Stimulated activated CD4-positive, alpha-beta T cell treated with anti-CD3 and anti-CD28 coated beads, Interleukin-12 subunit alpha, Interleukin-12 subunit beta, amount 100 ng/mL, for 48 hours (primary cell): ENCODE data around the gene HCST.

Experiments used
- DNase-seq, 3 donors: peaks; one replicate each; pipeline ENCODE4 v3.0.0-alpha.2; 2020; ENCODE audit warnings: low read depth in 2 of 3, low spot score in 1 of 3

HCST gene

GRCh38 chr19:35901854-35902661 is at the start of gene HCST:
Gene HCST, plus strand, starts transcription at chr19:35902529. Its CDS starts 65 bp downstream, at chr19:35902594.
- no peak for DNase-seq

- DNase-seq = no peak
Measured at GRCh38 chr19:35853038-35853756, 49.1 kb upstream of the HCST start.

DNA sequence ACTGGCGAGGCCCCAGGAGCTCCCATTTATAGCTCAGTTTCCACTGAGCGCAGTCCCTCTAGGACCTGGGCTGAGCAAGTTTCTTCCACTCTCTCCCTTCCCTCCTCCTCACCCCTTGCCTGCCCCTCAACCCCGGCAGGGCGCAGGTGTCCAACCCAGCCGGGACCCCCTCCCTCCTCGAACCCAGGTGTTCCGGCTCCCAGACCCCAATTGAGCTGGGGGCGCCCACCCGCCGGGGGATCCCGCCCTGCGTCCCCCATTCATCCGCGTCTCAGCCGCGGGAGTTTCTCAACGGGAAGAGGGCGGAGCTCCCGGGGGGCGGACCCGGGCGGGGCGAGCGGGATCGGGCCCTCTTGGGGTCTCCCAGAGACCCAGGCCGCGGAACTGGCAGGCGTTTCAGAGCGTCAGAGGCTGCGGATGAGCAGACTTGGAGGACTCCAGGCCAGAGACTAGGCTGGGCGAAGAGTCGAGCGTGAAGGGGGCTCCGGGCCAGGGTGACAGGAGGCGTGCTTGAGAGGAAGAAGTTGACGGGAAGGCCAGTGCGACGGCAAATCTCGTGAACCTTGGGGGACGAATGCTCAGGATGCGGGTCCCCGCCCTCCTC is 45.7 kb upstream of the HCST start, which contains the start of gene KIRREL2:
KIRREL2 (plus strand) TSS at position 366 of the 604 bp plus-strand sequence; CDS start at position 575, 209 bp downstream.
- no peak for DNase-seq

DNA sequence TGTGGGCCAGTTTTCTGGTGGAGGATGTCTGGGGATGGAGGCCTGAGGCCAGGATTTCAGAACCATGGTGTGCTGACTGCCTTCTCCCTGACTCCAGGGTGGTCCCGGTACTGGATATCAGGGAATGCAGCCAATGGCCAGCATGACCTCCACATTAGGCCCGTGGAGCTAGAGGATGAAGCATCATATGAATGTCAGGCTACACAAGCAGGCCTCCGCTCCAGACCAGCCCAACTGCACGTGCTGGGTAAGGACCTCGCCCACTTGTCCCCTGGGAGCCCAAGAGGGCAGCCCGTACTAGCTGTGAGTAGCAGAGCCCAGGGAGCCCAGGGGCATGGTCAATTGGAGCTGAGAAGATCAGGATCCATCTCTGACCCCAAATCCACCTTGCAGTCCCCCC is 44.0 kb upstream of the HCST start:
- no peak for DNase-seq

DNA sequence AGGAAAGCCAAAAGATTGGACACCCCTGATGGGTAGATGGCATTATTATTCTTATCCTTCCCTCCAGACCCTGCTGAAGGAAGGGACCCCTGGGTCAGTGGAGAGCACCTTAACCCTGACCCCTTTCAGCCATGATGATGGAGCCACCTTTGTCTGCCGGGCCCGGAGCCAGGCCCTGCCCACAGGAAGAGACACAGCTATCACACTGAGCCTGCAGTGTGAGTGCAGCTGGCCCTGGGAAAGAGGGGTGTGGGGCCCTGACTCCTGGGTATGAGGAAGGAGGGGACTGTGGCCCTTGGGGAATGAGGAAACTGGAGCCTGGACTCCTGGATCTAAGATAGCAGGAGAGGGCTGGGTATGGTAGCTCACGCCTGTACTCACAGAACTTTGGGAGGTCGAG is 42.9 kb upstream of the HCST start:
- DNase-seq = no peak

GRCh38 chr19:35860436-35860817 is 41.9 kb upstream of the HCST start:
- no peak for DNase-seq

DNA sequence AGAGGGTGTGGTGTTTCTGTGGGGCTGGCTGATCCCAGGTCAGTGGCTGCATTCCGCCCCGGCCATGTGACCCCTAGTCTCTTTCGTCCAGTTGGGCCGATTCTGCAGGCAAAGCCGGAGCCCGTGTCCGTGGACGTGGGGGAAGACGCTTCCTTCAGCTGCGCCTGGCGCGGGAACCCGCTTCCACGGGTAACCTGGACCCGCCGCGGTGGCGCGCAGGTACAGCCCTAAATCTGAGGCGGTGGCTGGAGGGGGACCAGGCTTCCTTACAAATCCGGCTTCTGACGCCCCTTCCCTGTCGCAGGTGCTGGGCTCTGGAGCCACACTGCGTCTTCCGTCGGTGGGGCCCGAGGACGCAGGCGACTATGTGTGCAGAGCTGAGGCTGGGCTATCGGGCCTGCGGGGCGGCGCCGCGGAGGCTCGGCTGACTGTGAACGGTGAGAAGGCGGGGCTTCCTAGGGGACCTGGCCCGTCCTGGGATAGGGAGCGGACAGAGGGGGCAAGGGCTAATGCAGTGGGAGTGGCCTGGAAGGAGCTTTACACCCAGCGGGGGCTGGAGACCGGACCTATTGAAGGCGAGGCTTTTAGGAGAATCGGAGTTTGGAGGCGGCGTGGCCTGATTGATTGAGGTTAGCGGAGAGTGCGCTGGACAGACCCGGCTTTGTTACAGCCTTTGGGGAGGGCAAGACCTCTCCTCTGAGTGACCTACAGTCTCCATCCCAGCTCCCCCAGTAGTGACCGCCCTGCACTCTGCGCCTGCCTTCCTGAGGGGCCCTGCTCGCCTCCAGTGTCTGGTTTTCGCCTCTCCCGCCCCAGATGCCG is 41.3 kb upstream of the HCST start:
- DNase-seq = no peak

DNA sequence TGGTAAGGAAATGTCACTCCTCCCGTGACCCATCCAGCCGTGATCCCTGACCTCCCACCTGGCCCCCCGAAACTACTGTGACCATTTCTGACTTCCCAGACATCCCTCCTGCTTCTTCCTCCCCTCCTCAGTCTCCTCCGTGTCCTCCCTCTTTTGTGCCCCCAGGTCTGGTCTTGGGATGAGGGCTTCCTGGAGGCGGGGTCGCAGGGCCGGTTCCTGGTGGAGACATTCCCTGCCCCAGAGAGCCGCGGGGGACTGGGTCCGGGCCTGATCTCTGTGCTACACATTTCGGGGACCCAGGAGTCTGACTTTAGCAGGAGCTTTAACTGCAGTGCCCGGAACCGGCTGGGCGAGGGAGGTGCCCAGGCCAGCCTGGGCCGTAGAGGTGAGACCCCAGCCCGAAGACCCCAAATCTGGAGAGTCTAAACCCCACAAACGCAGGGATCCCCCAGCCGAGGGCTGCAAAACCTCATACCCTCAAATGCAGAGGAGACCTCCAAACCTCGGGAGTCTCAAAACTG is 40.6 kb upstream of the HCST start:
- no peak for DNase-seq

DNA sequence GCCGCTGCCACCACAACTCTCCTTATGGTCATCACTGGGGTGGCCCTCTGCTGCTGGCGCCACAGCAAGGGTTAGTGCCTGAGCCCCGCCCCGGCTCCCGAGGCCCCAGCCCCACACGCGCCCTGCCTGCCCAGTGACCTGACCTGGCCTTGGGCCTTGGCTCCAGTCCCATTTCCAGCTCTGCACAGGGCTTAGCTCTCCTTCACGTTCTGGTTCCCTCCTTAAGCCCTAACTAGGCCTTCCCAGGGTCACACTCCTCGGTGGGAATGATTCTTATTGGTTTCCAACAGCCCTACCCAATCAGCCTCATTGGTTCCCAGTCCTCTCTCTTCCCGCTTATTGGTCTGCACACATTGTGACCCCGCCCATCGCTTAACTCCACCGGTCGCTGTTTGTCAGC is 39.8 kb upstream of the HCST start:
- DNase-seq = no peak

GRCh38 chr19:35863018-35863417 is 39.3 kb upstream of the HCST start:
- no peak for DNase-seq

- DNase-seq = peak in 2 of 3 donors; percentile 46 to 71
Measured at GRCh38 chr19:35868172-35868822, 34.0 kb upstream of the HCST start, which contains the start of gene APLP1. Gene APLP1, plus strand, starts transcription at chr19:35868574. Its CDS starts 63 bp downstream, at chr19:35868637.

DNA sequence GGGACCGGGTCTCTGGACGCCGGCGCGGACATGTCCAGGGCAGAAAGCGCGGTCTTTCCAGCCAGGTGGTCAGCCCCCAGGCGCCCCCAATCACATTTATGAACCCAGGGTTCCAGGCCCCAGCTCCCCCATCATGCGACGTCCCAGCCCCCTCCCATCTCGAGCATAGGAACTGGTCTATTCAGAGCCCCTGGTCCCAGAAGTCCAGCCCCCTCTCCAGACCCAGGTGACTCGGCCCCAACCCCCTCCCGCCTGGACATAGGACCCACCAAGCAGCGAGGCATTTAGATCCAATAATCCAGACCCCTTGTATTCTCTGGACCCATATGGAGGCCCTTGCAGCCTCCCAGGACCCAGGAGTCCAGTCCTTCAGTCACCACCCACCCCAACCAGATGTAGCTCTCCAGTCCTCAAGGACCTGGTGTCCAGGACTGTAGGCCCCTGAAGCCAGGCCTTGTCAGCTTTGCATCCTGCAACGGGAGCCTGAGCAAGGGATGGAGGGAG is 33.5 kb upstream of the HCST start:
- no peak for DNase-seq

DNA sequence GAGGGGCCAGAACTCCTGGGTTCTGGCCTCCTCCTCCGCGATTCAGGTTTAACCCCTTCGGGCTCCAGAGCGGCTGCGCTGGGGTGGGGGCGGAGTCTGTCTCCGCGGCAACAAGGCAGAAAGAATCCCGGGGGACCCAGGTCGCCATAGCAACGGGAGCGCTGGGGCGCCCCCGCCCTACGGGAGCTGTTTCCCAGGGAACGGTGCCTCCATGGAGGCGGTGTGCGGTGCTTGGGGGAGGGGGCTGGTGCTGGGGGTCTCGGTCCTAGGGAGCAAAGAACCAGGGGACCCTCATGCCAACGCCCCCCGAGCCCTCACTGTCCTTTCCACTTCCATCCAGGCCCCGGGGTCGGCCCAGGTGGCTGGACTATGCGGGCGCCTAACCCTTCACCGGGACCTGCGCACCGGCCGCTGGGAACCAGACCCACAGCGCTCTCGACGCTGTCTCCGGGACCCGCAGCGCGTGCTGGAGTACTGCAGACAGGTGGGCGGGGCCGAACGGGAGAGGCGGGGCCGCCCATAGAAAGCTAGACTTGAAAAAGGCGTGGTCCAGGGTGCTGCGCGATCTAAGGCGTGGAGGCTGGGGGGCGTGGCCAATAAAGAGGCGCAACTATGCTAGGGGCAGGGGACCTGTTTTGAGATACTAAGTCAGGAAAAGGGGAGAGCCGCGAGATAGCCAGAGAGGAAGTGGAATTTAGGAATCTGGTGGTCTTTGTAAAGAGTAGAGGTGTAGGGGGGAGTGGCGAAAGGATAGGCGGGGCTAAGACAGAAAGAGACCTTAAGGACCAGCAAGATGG is 32.8 kb upstream of the HCST start:
- DNase-seq = peak; percentile 79 to 86 (median 85)

DNA sequence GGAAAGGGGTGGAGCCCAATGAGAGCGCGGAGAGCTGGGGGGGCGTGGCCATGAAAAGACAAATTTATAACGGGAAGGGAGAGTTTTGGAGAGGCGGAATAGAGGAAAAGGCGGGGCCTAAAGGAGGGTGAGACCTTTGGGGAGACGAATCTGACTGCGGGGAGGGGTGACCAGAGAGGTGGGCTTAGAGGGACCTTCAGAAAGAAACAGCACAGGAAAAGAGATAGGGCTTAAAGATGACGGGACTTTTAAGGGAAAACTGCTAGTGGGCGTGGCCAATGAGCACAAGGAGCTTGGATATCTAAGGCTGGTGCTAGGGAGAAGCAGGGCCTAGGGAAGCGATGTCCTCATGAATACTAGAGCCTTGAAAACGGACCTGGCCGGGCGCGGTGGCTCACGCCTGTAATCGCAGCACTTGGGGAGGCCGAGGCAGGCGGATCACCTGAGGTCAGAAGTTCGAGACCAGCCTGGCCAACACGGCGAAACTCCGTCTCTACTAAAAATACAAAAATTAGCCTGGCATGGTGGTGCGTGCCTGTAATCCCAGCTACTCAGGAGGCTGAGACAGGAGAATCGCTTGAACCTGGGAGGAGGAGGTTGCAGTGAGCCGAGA is 32.1 kb upstream of the HCST start:
- DNase-seq = peak in 2 of 3 donors; percentile 54 to 57

DNA sequence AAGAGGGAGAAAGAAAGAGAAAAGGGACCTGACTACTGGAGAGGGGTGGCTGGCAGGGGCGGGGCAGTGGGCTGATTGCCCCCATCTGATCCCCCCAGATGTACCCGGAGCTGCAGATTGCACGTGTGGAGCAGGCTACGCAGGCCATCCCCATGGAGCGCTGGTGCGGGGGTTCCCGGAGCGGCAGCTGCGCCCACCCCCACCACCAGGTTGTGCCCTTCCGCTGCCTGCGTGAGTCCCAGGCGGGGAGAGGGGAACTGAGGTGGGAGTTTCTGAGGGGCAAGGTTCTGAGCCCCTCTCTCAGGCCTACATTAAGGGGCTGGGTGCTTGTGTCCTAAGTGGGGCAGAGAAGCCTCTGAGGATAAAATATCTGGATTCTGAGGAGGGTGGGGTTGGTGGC is 31.5 kb upstream of the HCST start:
- DNase-seq = no peak

- DNase-seq = no peak
Measured at GRCh38 chr19:35871611-35872010, 30.7 kb upstream of the HCST start.

- DNase-seq = no peak
Measured at GRCh38 chr19:35872180-35872579, 30.1 kb upstream of the HCST start.

GRCh38 chr19:35874392-35874930 is 27.9 kb upstream of the HCST start:
- no peak for DNase-seq

GRCh38 chr19:35879068-35879467 is 23.3 kb upstream of the HCST start:
- no peak for DNase-seq
